EL (cell line): ENCODE data around the gene C16orf90.

Experiments used
- DNase-seq: peaks from one replicate; pipeline ENCODE4 v3.0.0-alpha.2; 2016

Gene C16orf90

DNA sequence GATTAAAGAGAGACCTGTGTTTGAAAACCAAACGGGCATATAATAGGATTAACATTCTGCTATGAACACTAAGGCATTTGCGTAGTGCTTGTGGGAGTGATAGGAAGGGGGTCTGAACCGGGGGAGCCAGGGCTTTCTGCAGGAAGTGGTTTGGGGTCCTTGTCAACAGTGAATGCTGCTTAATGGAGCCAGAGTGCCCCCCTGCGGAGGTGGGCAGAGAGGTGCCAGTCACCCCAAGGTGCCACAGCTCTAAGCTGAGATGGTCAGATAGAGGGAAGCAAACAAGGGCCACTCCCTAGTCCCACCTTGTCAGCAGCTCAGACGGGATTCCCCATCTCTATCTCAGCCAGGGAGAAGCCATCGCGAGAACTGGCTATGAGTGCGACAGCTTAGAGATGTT lies 34.1 kb downstream of the C16orf90 start:
- no peak for DNase-seq

DNA sequence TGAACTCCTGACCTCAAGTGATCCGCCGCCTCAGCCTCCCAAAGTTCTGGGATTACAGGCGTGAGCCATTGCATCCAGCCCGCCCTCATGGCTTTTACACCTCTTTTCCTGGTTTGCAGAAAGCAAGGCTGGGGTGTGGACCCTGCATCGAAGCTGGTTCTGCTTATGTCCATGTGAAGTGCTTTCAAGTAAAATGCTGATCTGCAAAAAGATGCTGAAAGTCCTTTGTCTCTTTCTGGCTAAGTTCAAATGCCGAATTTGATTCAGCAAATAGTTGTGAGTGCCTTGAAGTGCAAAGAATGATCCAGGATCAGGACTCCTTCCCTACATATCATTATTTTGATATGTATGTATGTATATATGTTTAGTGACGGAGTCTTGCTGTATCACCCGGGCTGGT lies 34.7 kb downstream of the C16orf90 start:
- no peak for DNase-seq

- DNase-seq, result no peak
These were observed 35.2 kb downstream of the C16orf90 start for GRCh38 chr16:3460121-3460520.

DNA sequence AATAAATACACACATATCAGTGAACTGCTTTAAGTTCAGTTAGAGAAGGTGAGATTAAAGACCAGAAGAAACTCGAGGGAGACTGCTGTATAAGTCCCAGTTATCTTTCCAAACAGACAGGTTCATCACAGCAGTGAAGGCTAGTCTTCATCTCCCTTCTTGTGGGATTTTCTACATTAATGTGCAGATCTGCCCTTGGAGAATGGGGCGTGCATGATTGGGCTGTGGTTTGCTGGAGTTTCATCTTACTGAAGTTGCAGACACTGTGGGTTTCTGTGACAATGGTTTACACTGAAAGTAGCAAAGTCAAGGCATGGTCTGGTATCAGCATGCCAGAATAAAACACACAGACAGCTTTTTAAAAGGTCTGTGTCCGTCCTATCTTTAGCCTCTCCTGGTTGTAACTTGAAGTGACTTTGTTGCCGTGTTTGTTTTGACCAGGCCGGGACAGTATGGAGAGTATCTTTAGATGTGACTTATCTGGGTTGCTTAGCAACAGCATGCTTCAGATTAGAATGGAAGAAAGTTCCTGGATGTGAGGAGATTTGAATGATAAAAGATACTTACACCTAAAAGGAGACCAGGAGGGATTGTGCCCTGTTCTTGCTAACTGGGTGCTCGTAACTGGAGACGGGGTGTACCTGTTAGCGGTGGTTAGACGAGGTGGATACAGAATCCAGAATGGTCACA lies 35.7 kb downstream of the C16orf90 start:
- DNase-seq, result peak; percentile 14

- DNase-seq, result peak; percentile 21
These were observed 36.4 kb downstream of the C16orf90 start for GRCh38 chr16:3458852-3459361.

GRCh38 chr16:3458278-3458851 lies 36.9 kb downstream of the C16orf90 start:
- DNase-seq, result peak; percentile 59

DNA sequence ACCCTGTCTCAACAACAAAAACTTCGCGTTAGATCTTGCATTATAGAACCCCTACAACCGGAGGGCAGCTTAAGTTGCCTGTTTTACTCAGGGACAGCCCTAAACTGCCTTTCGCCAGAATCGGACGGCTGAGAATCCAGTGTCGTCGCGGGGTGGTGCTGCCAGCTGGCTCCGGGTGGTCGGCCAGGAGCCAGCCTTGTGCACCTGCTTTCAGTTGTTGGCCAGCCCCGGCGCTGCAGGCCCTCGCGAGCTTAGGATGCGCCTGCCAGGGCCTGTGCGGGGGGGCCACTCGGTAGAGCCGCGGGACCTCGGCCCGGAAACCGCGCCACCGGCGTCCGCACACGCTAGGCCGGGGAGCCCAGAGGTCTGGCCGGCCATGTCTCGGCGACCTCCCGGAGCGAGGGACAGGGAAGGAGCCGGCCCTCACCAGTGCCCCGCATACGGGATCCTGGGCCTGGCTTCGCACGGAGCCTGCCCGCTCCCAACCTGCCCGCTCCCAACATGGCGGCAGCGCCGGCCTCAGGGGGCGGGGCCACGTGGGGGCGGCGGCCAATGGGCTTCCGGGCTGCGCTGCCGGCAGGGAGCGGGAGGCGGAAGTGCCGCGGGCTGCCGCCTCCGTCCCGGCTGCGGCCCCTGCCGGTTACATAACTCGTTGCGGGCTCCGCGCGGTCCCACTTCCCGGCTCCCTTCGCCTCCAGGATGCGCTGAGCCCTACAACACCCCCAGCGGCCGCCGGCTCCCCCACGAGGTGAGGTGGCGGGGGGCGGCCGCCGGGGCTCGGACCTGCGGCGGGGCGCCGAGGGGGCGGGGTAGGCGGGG lies 37.6 kb downstream of the C16orf90 start:
- peak; percentile 87 for DNase-seq

- no peak for DNase-seq
These were observed 40.6 kb downstream of the C16orf90 start for GRCh38 chr16:3454631-3455147.

DNA sequence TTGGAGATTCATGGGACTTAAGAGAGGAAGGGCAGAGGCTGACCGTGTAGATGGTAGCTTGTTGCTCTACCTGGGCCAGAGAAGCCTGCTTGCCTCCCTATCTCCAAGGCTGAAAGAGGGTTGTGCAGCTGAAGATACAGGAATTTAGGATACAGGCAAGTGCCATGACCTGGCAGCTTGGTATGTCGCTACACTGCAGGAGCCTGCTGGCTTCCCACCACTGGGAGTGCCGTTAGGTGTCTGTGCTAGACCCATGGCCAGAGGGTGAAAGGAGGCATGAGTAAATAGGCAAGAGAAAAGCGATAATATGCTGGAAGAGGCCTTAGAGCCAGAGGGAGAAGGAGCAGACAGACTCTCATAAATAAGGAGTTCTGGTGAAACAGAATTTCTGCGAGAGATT lies 41.2 kb downstream of the C16orf90 start:
- DNase-seq, result peak; percentile 42

DNA sequence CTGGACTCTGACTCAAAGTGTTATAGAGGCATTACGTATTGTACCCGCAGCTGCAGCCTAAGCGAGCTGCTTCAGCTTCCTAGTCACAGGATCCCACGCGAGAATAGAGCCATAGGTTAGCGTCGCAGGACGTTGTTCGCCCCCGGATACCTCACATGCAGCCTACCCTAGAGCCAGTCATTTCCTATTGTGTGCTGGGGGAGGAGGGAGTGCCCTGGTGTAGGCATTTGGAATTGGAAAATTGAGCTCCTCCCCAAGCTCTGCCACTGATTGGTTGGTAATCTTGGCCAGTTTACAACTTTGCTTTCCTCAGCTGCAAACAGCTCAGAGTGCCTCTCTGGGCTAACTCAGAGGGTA lies 51.3 kb downstream of the C16orf90 start:
- peak; percentile 80 for DNase-seq
